Measurements from ENCODE around the gene CWF19L2. TPM values are rescaled to one million over a fixed set of nuclear protein-coding genes. Genes with fewer than 3 reads are reported as not detected.
"Not testable (repeated sequence)": the region's sequence is repeated elsewhere in the genome, so short reads cannot be mapped to it uniquely, and the experiment has no call there.

CWF19L2 gene
- 11.3 and 11.6 TPM in 2 replicates for total RNA-seq
- polyA plus RNA-seq (2012), result 2.7 TPM

DNA sequence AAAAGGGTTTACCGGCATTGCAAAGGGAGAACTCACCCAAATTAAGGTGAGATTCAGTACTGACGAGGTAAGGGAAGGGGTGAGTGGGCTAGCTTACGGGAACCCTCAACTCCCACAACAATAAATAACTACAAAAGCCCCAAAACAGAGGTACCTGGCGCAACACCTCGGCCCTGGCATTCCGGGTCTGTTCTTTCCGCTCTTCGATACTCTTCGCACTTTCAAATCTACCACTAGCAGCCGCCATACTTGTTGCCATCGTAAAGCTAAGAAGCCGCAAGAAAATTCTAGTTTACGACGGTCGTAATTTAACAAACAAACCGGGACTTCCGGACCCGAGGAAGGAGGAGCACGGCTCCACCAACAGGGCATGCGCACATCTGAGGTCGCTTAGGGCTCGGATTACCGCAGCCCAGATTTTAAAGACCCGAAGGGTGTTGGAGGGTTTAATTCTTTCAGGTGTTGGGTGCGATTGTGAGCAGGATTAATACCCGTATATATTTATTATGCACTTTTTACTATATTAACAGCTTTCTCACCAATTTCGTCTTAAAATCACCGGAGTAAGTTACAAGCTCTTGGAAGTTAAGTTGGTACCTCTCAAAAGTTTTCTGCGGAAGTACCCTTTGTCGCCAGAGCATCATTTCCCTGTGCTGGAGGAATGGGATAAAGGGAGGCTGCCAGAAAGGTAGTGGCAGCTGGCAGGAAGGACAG is at the start of gene CWF19L2:
TSS of gene CWF19L2 (minus strand) at position 268 of the 714 bp plus-strand sequence. CDS start at position 259, 9 bp downstream.
- DNase-seq (ENCODE audit: low read depth), result peak; percentile 97

DNA sequence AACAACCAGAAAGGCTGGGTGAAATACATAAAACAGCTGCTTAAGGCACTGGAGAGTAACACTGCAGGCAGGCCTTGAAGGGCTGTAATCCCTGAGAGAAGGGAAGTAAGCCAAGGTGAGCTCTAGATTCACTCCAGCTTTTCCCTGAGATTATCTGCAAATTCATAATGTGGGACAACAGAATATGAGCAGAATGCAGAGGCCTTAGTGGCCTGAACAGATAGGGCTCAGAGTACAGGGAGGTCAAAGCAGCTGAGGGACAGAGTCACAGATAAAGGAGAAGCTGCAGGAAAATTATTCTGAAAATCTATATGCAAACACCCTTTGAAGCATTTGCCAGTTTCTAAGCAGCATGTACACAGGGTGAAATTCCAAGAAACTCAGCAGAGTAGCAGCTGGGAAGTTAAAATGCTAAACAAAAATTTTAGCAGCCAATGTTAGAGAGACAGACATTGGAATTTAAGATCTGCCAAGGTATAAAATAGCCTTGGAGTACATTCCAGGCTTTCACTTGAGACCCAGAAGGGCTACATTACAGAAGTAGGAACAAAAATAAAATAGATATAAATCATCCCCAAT is 48.1 kb upstream of the CWF19L2 start:
- no peak for DNase-seq (ENCODE audit: low read depth)

DNA sequence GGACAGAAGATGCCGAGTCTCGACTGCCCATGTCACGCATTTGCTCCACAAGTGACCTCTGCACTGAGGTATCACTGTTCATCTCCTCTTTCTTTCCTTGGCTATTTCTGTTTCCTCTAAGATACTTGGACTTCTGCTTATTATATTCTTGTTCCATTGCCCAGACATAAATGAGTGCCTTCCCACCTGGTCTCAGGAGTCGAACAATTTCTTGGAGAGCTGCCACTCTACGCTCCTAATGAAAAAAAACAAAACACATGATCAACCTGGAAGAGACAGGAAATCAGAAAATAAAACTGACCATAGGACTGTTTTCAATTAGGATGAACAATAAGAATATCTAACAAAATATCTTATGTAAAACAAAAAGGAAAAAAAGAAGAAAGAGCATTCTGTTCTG is 47.4 kb upstream of the CWF19L2 start:
- DNase-seq (ENCODE audit: low read depth), result no peak

DNA sequence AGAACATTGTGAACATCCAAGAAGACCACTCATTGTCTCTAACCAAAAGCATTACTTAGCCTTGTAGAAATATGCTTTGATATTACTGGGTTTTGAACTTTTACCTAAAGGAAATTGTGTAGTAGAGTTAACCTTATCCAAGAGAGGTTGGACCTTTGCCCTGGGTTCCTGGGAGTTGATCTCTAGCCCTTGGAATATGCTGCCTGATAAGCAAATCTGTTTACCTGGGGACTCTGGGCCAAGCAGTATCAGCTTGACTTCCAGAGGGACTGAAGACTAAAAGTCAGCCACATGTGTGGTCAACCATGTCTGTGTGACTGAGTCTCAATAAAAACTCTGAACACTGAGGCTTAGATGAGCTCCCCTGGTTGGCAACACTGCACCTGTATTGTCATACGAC is 44.1 kb upstream of the CWF19L2 start:
- DNase-seq (ENCODE audit: low read depth), result no peak

DNA sequence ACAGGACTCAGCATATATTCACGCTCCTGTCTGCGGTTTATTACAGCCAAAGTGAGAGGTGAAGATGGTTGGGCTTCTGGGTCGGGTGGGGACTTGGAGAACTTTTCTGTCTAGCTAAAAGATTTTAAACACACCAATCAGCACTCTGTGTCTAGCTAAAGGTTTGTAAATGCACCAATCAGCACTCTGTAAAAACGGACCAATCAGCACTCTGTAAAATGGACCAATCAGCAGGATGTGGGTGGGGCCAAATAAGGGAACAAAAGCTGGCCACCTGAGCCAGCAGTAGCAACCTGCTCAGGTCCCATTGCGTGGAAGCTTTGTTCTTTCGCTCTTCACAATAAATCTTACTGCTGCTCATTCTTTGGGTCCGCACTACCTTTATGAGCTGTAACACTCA is 39.7 kb upstream of the CWF19L2 start:
- not testable (repeated sequence) for DNase-seq (ENCODE audit: low read depth)

DNA sequence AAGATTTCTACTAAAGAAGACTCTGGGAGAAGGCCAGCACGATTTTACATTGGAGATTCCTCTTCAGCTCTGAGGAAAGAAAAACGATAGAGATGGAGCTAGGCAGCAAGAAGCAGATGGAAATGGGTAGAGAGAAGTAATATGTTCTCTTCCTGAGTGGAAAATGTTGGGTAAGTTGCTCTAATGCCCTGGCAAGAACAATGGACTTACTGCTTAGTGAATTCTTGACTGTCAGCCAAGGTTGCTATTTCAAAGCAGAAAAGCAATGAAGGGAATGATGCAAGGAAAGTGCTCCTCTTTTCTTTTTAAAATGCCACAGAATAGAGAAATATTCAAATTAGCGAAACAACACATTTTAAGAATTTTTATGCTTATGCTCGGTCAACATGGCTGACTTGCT is 38.4 kb upstream of the CWF19L2 start:
- DNase-seq (ENCODE audit: low read depth), result peak; percentile 58

DNA sequence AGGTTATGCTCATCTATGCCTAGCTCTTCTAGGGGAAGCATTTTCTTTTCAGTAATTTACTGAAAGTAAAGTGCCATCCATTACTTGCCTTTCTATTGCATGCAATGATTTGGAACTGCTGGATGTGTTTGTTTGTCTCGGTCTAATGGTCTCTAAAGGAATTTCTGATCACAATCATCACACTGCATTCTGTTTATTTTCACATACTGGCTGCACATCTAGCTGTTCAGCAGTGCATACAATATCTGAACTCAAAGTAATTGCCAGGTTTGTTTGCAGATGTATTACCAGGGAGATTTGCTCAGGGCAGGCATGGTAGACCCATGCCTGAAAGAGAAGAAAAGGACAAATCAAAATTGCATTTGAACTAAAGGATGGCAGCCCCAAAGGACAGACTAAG is 36.4 kb upstream of the CWF19L2 start:
- DNase-seq (ENCODE audit: low read depth), result no peak

DNA sequence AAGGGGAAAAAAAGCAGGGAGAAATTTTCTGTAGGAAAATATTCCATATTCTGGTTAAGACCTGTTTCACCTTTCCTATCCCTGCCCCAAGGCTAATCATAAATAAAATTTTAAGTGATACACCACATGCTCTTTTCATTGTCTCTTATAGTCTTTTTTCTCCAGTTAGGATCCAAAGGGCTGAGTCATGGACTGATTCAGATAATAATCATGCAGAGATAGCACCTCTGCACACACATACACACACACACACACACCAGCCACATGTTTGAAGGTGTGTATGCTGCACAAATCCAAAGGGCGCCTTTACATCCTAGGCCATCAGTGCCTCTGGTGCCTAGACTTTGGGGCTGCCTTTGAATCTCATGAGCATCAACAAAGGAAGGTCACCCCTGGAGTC is 35.5 kb upstream of the CWF19L2 start:
- peak; percentile 27 for DNase-seq (ENCODE audit: low read depth)

DNA sequence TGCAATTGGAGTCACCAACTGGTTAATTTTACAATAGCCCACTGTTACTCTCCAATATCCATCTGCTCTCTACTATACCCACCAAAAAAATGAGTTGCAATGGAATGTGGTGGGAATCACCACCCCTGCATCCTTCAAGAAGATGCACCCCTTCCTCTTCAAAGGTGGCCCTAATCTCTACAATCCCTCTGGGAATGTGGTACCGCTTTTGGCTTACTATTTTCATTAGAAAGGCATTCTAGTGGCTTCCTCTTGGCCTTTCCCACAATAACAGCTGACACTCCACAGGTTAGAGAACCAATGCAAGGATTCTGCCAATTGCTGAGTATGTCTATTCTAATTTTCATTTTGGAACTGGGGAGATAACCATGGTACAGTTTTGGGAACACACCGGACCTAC is 33.2 kb upstream of the CWF19L2 start:
- peak; percentile 66 for DNase-seq (ENCODE audit: low read depth)

DNA sequence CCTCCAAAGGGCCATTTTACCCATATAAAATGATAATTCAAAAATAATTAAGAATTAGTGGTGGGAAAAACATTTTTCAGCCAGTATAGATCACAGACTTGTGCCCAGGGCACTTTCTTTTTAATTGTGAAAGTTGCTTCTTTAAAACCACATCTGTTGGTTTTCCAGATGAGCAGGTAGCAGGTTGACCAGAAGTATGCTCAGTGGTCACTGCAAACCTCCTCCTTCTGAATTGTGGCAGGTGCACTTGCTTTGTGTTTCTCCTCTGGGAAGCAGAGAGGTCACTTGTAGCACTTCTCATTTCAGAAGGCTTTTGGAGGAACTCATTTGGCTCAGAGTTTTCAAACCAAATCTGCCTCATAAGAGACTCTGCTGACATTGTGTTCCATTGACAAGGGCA is 24.6 kb upstream of the CWF19L2 start:
- no peak for DNase-seq (ENCODE audit: low read depth)

DNA sequence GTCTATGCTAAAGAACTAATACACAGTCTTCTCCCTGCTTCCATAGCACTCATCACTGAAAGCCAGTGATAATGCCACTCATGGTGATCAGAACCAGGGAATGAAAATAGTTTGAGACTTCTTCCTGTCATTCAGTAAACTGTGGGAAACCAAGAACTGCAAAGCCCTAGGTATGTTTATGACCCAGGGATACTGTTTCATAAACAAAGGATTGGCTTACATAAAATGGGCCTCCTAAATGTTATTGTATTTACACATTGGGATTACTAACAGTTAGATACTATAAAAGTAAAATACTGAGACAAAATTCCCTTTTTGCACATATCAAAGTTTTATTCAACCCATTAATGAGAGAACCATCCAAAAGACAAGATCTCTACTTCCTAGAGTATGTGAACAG is 21.3 kb upstream of the CWF19L2 start:
- no peak for DNase-seq (ENCODE audit: low read depth)

DNA sequence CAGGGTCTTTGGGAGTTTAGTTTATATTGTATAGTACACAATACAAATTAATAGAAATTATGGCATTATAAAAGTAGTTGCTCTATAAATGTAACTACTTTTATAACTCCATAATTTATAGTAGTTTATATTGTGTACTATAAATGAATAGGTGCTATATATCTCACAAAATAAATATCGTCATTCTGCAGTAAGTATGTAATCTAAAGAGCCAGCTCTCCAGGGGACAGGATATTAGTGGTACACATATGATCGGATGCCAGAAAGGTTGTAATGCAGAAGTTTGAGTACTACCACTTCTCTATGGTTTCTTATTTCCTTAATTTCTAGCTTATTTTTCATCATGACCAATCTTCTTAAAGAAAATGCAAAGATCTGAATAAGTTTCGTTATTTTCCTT is 20.2 kb upstream of the CWF19L2 start:
- DNase-seq (ENCODE audit: low read depth), result no peak

DNA sequence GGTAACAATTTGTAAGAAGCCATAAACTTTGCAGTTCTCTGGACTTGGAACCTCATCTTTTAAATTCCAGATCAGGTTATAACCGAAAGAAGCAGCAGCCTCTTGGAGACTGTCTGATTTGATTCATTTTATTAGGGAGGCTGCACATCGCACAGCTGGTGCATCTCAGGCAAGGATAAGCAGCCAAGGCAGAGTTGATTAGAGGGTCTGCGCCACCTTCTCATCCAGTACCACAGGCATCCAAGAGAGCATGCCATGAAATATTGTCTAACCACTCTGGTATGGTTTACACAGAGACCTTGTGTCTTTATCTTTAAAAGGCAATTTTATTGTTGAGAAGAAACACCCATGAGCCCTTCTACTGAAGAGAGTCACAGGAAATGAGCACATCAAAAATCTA is 16.2 kb upstream of the CWF19L2 start:
- peak; percentile 13 for DNase-seq (ENCODE audit: low read depth)

DNA sequence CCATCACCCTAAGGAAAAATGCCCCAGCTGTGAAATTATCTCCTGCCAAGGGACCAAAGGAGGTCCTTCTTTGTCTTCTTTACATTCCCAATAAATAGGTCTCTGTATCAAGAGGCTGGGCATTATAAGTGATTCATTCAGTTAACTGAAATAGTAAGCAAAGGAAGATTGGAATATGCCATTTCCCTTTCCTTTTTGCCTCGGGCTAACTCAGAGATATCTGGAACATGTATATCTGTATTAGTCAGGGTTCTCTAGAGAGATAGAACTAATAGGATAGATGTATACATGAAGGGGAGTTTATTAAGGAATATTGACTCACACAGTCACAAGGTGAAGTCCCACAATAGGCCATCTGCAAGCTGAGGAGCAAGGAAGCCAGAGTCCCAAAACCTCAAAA is 15.3 kb upstream of the CWF19L2 start:
- DNase-seq (ENCODE audit: low read depth), result no peak

DNA sequence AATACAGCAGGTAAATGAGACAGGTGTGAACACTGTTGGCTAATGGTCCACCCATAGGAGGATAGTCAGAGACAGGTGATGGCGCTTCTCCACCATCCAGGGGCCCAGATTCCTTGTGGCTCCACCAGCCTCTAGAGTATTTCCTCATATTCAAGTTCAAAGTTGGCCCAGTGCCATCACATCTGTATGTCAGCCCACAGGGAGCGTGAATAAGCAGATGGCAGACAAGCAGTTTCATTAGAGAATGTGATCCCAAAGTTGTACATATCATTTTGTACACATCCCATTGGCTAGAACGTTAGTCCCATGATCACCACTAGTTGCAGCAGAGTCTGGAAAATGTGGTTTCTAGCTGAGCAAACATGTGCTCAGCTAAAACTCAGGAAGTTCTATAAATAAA is 11.0 kb upstream of the CWF19L2 start:
- DNase-seq (ENCODE audit: low read depth), result peak; percentile 35

DNA sequence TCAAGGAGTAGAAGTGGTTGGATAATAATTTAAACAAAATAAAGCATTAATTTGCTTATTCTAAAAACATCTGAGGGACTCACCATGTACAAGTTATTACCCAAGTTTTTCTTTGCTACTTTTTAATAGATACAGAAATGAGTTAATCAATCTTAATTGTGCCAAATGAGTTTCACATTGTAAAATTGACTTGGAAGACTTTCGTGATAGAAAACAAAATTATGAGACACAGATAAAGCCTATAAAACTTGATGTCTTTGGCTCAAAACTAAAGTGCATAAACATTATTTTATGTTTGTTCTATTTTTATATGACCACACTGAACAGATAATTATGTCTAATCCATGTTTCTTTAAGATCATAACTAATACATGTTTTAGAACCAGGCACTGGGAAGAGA is 10.1 kb upstream of the CWF19L2 start:
- no peak for DNase-seq (ENCODE audit: low read depth)

DNA sequence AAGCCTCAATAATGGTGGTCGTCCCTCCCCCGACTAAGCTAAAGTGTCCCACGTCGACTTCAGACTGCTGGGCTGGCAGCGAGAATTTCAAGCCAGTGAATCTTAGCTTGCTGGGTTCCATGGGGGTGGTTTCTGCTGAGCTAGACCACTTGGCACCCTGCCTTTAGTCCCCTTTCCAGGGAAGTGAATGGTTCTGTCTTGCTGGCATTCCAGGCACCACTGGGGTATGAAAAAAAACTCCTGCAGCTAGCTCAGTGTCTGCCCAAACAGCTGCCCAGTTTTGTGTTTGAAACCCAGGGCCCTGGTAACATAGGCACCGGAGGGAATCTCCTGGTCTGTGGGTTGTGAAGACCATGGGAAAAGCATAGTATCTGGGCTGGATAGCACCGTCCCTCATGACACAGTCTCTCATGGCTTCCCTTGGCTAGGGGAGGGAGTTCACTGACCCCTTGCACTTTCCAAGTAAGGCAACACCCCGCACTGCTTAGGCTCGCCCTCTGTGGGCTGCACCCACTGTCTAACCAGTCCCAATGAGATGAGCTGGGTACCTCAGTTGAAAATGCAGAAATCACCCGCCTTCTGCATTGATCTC is 8.7 kb upstream of the CWF19L2 start:
- DNase-seq (ENCODE audit: low read depth), result not testable (repeated sequence)

DNA sequence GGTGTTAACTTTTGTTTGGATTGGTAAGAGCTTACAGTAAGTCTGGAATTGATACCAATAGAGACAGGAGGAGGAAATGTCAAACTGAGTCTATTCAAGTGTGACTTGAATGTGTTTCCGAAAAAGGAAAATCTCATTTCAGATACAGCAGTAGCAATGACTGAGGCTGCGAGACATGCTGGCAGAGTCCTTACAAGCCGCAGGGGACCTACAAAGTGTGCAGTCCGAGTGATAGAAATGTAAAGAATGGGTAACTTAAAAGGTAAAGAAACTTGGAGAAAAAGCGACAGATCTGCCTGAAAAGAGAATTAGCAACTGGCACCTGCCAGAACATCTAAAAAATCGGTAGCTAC is 444 bp downstream of the CWF19L2 start:
- DNase-seq (ENCODE audit: low read depth), result peak; percentile 5

DNA sequence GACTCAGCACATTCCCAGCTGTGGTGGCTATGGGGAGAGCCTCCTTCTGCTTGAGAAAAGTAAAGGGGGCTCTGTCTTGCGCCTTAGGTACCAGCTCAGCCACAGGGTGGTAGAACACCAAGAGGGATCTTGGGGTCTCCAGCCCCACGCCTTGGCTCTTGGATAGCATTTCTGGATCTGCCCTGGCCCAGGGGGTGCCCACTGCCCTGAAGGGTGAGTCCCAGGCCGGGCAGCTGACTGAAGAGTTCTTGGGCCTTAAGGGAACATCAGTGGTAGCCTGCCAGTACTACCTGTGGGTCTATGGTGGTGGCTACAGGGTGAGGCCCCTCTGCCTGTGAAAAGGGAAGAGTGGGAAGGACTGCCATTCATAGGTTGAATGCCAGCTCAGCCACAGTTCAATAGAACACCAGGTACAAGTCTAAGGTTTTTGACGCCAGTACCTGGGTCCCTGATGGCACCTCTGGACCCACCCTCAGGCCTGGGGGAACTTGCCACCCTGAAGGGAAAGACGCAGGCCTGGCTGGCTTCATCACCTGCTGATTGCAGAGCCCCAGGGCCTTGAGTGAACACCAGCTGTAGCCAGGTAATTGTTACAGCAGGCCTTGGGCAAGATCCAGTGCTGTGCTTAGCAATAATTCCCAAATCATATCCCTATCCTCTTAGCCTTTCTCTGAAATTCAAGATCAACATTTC is 3.9 kb downstream of the CWF19L2 start:
- DNase-seq (ENCODE audit: low read depth), result no peak

DNA sequence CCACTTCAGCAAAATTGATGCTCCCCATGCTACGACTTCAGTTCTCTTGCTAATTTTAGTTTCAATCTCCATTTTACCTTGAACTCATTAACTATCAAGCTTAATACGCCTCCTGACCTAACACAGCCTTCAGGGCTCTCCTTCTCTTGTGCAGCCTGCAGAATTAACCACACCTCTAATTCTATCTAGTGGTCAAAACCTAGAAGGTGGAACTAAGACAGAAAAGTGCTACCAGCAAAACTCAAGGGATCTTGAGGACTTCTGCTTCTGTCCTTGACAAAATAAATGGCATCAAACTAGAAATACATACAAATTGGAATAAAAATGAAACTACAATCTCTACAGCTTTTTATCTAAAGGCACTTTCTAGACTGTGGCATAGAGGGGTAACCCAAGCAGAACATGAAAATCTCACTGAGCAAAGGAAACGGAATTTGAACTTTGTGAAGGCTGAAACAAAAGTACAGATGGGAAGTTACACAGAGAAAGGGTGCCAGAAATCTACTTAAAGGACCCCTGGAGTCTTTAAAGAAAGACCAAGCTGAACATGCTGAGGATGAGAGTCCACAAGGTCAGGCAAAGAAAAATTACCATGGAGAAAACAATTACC is 10.7 kb downstream of the CWF19L2 start:
- DNase-seq (ENCODE audit: low read depth), result no peak

DNA sequence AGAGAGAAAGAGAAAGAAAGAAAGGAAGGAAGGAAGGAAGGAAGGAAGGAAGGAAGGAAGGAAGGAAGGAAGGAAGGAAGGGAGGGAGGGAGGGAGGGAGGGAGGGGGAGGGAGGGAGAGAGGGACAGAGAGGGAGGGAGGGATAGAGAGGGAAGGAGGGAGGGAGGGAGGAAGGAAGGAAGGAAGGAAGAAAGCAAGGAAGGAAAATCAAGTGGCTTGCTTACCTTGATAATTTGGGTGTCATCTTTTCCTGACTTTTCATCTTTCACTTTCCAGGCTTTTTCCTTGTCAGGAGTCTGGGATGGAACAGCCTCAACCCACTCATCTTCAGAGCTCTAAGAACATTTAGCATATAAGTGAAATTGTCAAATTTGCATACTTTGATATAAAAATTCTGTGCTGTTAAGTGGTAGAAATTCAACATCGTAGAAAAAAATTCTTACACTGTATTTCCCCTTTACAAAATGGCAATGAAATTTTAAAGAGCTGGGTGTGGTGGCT is 14.9 kb downstream of the CWF19L2 start:
- no peak for DNase-seq (ENCODE audit: low read depth)

Data from myocyte (in vitro differentiated cells).